HG02798 (cell line): ENCODE data around the gene ITGAE.
"Not testable (repeated sequence)": the region's sequence is repeated elsewhere in the genome, so short reads cannot be mapped to it uniquely, and the experiment has no call there.

Experiments used
- ATAC-seq: cut with Tn5 transposase; IDR thresholded peaks from one replicate; pipeline ENCODE4 v1.9.1; 2021; ENCODE audit warnings: mild to moderate bottlenecking; ENCODE audit not compliant: unreplicated experiment, poor library complexity

ITGAE gene

GRCh38 chr17:3800362-3801271 lies at the start of gene ITGAE:
Gene ITGAE, minus strand, starts transcription at chr17:3801188. Its CDS starts 44 bp downstream, at chr17:3801144.
- no peak for ATAC-seq

- no peak for ATAC-seq
Observed at GRCh38 chr17:3848229-3848835, 47.3 kb upstream of the ITGAE start.

- ATAC-seq: no peak
Observed at GRCh38 chr17:3847165-3847670, 46.2 kb upstream of the ITGAE start.

- ATAC-seq: no peak
Observed at GRCh38 chr17:3846437-3847164, 45.6 kb upstream of the ITGAE start.

- peak; percentile 96 for ATAC-seq
Observed at GRCh38 chr17:3845621-3846436, 44.8 kb upstream of the ITGAE start, which contains the start of gene NCBP3. Gene NCBP3, minus strand, starts transcription at chr17:3846246. Its CDS starts 23 bp downstream, at chr17:3846223.

GRCh38 chr17:3845291-3845620 lies 44.3 kb upstream of the ITGAE start:
- ATAC-seq: peak; percentile 1

GRCh38 chr17:3844556-3844955 lies 43.6 kb upstream of the ITGAE start:
- not testable (repeated sequence) for ATAC-seq

- no peak for ATAC-seq
Observed at GRCh38 chr17:3843935-3844516, 43.0 kb upstream of the ITGAE start.

- no peak for ATAC-seq
Observed at GRCh38 chr17:3838206-3838605, 37.2 kb upstream of the ITGAE start.

GRCh38 chr17:3836551-3836950 lies 35.6 kb upstream of the ITGAE start:
- no peak for ATAC-seq

- no peak for ATAC-seq
Observed at GRCh38 chr17:3835410-3836229, 34.6 kb upstream of the ITGAE start.

GRCh38 chr17:3834811-3835210 lies 33.8 kb upstream of the ITGAE start:
- no peak for ATAC-seq

GRCh38 chr17:3828852-3829232 lies 27.9 kb upstream of the ITGAE start:
- ATAC-seq: no peak

- no peak for ATAC-seq
Observed at GRCh38 chr17:3828151-3828851, 27.3 kb upstream of the ITGAE start.

GRCh38 chr17:3827124-3827773 lies 26.3 kb upstream of the ITGAE start:
- no peak for ATAC-seq

- ATAC-seq: no peak
Observed at GRCh38 chr17:3826191-3826590, 25.2 kb upstream of the ITGAE start.

- no peak for ATAC-seq
Observed at GRCh38 chr17:3821101-3821500, 20.1 kb upstream of the ITGAE start.

- no peak for ATAC-seq
Observed at GRCh38 chr17:3818786-3819185, 17.8 kb upstream of the ITGAE start.
